Measurements from ENCODE around the gene SBNO2.
A peak's percentile ranks its signal among the peaks of the same experiment; 100 is the strongest.

The SBNO2 gene

GRCh38 chr19:1221904-1222255 lies 47.8 kb upstream of the SBNO2 start:
- no peaks in the 10 kb centered on the region for H3K9me2 ChIP-seq (ENCODE audit: low read depth, low read length)
- H3K4me3 ChIP-seq (ENCODE audit: low read depth, low read length, poor library complexity, severe bottlenecking) = no peak overlapping the region
- no peaks in the 10 kb centered on the region for H3K27me3 ChIP-seq (ENCODE audit: insufficient read depth, low read length)
- peaks cover 40% of the 10 kb centered on the region; the same call in 1 of the 2 replicates for H3K36me3 ChIP-seq (ENCODE audit: insufficient read depth, low read length)
- no peak overlapping the region for H2AFZ ChIP-seq (ENCODE audit: low read length)
- TF ChIP-seq EZH2 (IDR thresholded peaks at IDR 0.05; ENCODE audit: borderline replicate concordance, low read length) = no peak
- TF ChIP-seq, protein P1, sequence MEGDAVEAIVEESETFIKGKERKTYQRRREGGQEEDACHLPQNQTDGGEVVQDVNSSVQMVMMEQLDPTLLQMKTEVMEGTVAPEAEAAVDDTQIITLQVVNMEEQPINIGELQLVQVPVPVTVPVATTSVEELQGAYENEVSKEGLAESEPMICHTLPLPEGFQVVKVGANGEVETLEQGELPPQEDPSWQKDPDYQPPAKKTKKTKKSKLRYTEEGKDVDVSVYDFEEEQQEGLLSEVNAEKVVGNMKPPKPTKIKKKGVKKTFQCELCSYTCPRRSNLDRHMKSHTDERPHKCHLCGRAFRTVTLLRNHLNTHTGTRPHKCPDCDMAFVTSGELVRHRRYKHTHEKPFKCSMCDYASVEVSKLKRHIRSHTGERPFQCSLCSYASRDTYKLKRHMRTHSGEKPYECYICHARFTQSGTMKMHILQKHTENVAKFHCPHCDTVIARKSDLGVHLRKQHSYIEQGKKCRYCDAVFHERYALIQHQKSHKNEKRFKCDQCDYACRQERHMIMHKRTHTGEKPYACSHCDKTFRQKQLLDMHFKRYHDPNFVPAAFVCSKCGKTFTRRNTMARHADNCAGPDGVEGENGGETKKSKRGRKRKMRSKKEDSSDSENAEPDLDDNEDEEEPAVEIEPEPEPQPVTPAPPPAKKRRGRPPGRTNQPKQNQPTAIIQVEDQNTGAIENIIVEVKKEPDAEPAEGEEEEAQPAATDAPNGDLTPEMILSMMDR (IDR thresholded peaks at IDR 0.05; ENCODE audit: low read length) = no peak
- H3K4me2 ChIP-seq (ENCODE audit: low read length) = no peak overlapping the region
- H3K4me1 ChIP-seq (ENCODE audit: insufficient read depth, low read length, severe bottlenecking) = peaks cover 22% of the 10 kb centered on the region
- H3K27ac ChIP-seq (ENCODE audit: low read depth, low read length, poor library complexity, severe bottlenecking) = no peak overlapping the region
- no peaks in the 10 kb centered on the region for H4K20me1 ChIP-seq (ENCODE audit: insufficient read depth, low read length)
- no peaks in the 10 kb centered on the region for H3K79me2 ChIP-seq (ENCODE audit: insufficient read depth, low read length)
- no peaks in the 10 kb centered on the region for H3F3A ChIP-seq (ENCODE audit: insufficient read depth, low read length)
- no peak overlapping the region for H3K9ac ChIP-seq (ENCODE audit: low read length)
- H3K9me3 ChIP-seq (ENCODE audit: low read length) = no peaks in the 10 kb centered on the region

GRCh38 chr19:1220976-1221903 lies 47.2 kb upstream of the SBNO2 start:
- Histone ChIP-seq H3K4me1 (ENCODE audit: insufficient read depth, low read length, severe bottlenecking) (peaks cover 28% of the 10 kb centered on the region), H2AFZ (ENCODE audit: low read length) (no peak overlapping the region), H4K20me1 (ENCODE audit: insufficient read depth, low read length) (no peaks in the 10 kb centered on the region), H3K36me3 (ENCODE audit: insufficient read depth, low read length) (peaks cover 33% of the 10 kb centered on the region; the same call in 1 of the 2 replicates), H3K27ac (ENCODE audit: low read depth, low read length, poor library complexity, severe bottlenecking) (no peak overlapping the region), H3K79me2 (ENCODE audit: insufficient read depth, low read length) (no peaks in the 10 kb centered on the region), H3K4me2 (ENCODE audit: low read length) (no peak overlapping the region), H3K4me3 (ENCODE audit: low read depth, low read length, poor library complexity, severe bottlenecking) (no peak overlapping the region), H3K9me3 (ENCODE audit: low read length) (no peaks in the 10 kb centered on the region), H3K9me2 (ENCODE audit: low read depth, low read length) (no peaks in the 10 kb centered on the region), H3K27me3 (ENCODE audit: insufficient read depth, low read length) (no peaks in the 10 kb centered on the region), H3F3A (ENCODE audit: insufficient read depth, low read length) (no peaks in the 10 kb centered on the region), H3K9ac (ENCODE audit: low read length) (no peak overlapping the region)
- no peak for TF ChIP-seq EZH2 (IDR thresholded peaks at IDR 0.05; ENCODE audit: borderline replicate concordance, low read length)
- TF ChIP-seq, protein P1 (IDR thresholded peaks at IDR 0.05; ENCODE audit: low read length) = peak; percentile 30; the same call in 1 of the 2 replicates

- peaks cover 27% of the 10 kb centered on the region; the same call in 1 of the 2 replicates for H3K36me3 ChIP-seq (ENCODE audit: insufficient read depth, low read length)
- H3K4me1 ChIP-seq (ENCODE audit: insufficient read depth, low read length, severe bottlenecking) = peaks cover 28% of the 10 kb centered on the region
- H3K27me3 ChIP-seq (ENCODE audit: insufficient read depth, low read length) = no peaks in the 10 kb centered on the region
- H3K9me3 ChIP-seq (ENCODE audit: low read length) = no peaks in the 10 kb centered on the region
- TF ChIP-seq, protein P1 (IDR thresholded peaks at IDR 0.05; ENCODE audit: low read length) = peak; percentile 78
- no peak for TF ChIP-seq EZH2 (IDR thresholded peaks at IDR 0.05; ENCODE audit: borderline replicate concordance, low read length)
- no peak overlapping the region for H3K9ac ChIP-seq (ENCODE audit: low read length)
- no peaks in the 10 kb centered on the region for H3F3A ChIP-seq (ENCODE audit: insufficient read depth, low read length)
- H3K79me2 ChIP-seq (ENCODE audit: insufficient read depth, low read length) = no peaks in the 10 kb centered on the region; the same call in 1 of the 2 replicates
- no peaks in the 10 kb centered on the region for H4K20me1 ChIP-seq (ENCODE audit: insufficient read depth, low read length)
- no peak overlapping the region for H3K27ac ChIP-seq (ENCODE audit: low read depth, low read length, poor library complexity, severe bottlenecking)
- H3K4me3 ChIP-seq (ENCODE audit: low read depth, low read length, poor library complexity, severe bottlenecking) = no peak overlapping the region
- H3K9me2 ChIP-seq (ENCODE audit: low read depth, low read length) = no peaks in the 10 kb centered on the region
- H2AFZ ChIP-seq (ENCODE audit: low read length) = no peak overlapping the region
- no peak overlapping the region for H3K4me2 ChIP-seq (ENCODE audit: low read length)
Observed at GRCh38 chr19:1220477-1220930, 46.4 kb upstream of the SBNO2 start.
